Measurements from ENCODE around the gene JARID2.

JARID2 gene

GRCh38 chr6:15560713-15561112 lies 314.8 kb downstream of the JARID2 start:
- H3K36me3 ChIP-seq (ENCODE audit: control insufficient read depth in 5 of 5, insufficient read depth in 5 of 5, low read length in 5 of 5) = no peaks in the 10 kb centered on the region
- H3K9me3 ChIP-seq (ENCODE audit: control insufficient read depth in 5 of 5, low read length in 5 of 5) = no peaks in the 10 kb centered on the region
- H3K27ac ChIP-seq (ENCODE audit: low read depth, low read length) = no peak overlapping the region
- no peak overlapping the region for H3K4me3 ChIP-seq (ENCODE audit: low read depth in 1 of 5, low read length in 5 of 5)
- no peak overlapping the region for H3K9ac ChIP-seq (ENCODE audit: low read length in 5 of 5)
- H3K4me1 ChIP-seq (ENCODE audit: control insufficient read depth in 5 of 5, insufficient read depth in 5 of 5, low read length in 5 of 5) = peaks cover 0 to 3% (median 3%) of the 10 kb centered on the region in 5 donors
- no peaks in the 10 kb centered on the region for H3K27me3 ChIP-seq (ENCODE audit: control insufficient read depth in 5 of 5, insufficient read depth in 4 of 5, low read length in 5 of 5)

GRCh38 chr6:15561447-15562199 lies 315.8 kb downstream of the JARID2 start:
- Histone ChIP-seq H3K4me3 (ENCODE audit: low read depth in 1 of 5, low read length in 5 of 5) (no peak overlapping the region), H3K9ac (ENCODE audit: low read length in 5 of 5) (no peak overlapping the region), H3K36me3 (ENCODE audit: control insufficient read depth in 5 of 5, insufficient read depth in 5 of 5, low read length in 5 of 5) (no peaks in the 10 kb centered on the region), H3K4me1 (ENCODE audit: control insufficient read depth in 5 of 5, insufficient read depth in 5 of 5, low read length in 5 of 5) (no peaks in the 10 kb centered on the region), H3K27ac (ENCODE audit: low read depth, low read length) (no peak overlapping the region), H3K27me3 (ENCODE audit: control insufficient read depth in 5 of 5, insufficient read depth in 4 of 5, low read length in 5 of 5) (no peaks in the 10 kb centered on the region), H3K9me3 (ENCODE audit: control insufficient read depth in 5 of 5, low read length in 5 of 5) (no peaks in the 10 kb centered on the region)

- H3K36me3 ChIP-seq (ENCODE audit: control insufficient read depth in 5 of 5, insufficient read depth in 5 of 5, low read length in 5 of 5) = no peaks in the 10 kb centered on the region
- no peaks in the 10 kb centered on the region for H3K4me1 ChIP-seq (ENCODE audit: control insufficient read depth in 5 of 5, insufficient read depth in 5 of 5, low read length in 5 of 5)
- no peak overlapping the region for H3K9ac ChIP-seq (ENCODE audit: low read length in 5 of 5)
- no peaks in the 10 kb centered on the region for H3K27me3 ChIP-seq (ENCODE audit: control insufficient read depth in 5 of 5, insufficient read depth in 4 of 5, low read length in 5 of 5)
- H3K27ac ChIP-seq (ENCODE audit: low read depth, low read length) = no peak overlapping the region
- H3K4me3 ChIP-seq (ENCODE audit: low read depth in 1 of 5, low read length in 5 of 5) = no peak overlapping the region
- H3K9me3 ChIP-seq (ENCODE audit: control insufficient read depth in 5 of 5, low read length in 5 of 5) = no peaks in the 10 kb centered on the region
Measured at GRCh38 chr6:15562977-15563376, 317.1 kb downstream of the JARID2 start.

- no peaks in the 10 kb centered on the region for H3K36me3 ChIP-seq (ENCODE audit: control insufficient read depth in 5 of 5, insufficient read depth in 5 of 5, low read length in 5 of 5)
- no peak overlapping the region for H3K27ac ChIP-seq (ENCODE audit: low read depth, low read length)
- H3K27me3 ChIP-seq (ENCODE audit: control insufficient read depth in 5 of 5, insufficient read depth in 4 of 5, low read length in 5 of 5) = no peaks in the 10 kb centered on the region
- H3K4me3 ChIP-seq (ENCODE audit: low read depth in 1 of 5, low read length in 5 of 5) = no peak overlapping the region
- no peaks in the 10 kb centered on the region for H3K4me1 ChIP-seq (ENCODE audit: control insufficient read depth in 5 of 5, insufficient read depth in 5 of 5, low read length in 5 of 5)
- peaks cover 0 to 5% (median 0%) of the 10 kb centered on the region in 5 donors for H3K9me3 ChIP-seq (ENCODE audit: control insufficient read depth in 5 of 5, low read length in 5 of 5)
- H3K9ac ChIP-seq (ENCODE audit: low read length in 5 of 5) = no peak overlapping the region
Measured at GRCh38 chr6:15569035-15569995, 323.4 kb downstream of the JARID2 start.

- Histone ChIP-seq H3K4me3 (ENCODE audit: low read depth in 1 of 5, low read length in 5 of 5) (no peak overlapping the region), H3K27me3 (ENCODE audit: control insufficient read depth in 5 of 5, insufficient read depth in 4 of 5, low read length in 5 of 5) (no peaks in the 10 kb centered on the region), H3K9ac (ENCODE audit: low read length in 5 of 5) (no peak overlapping the region), H3K36me3 (ENCODE audit: control insufficient read depth in 5 of 5, insufficient read depth in 5 of 5, low read length in 5 of 5) (no peaks in the 10 kb centered on the region), H3K4me1 (ENCODE audit: control insufficient read depth in 5 of 5, insufficient read depth in 5 of 5, low read length in 5 of 5) (no peaks in the 10 kb centered on the region), H3K27ac (ENCODE audit: low read depth, low read length) (no peak overlapping the region), H3K9me3 (ENCODE audit: control insufficient read depth in 5 of 5, low read length in 5 of 5) (peaks cover 0 to 5% (median 0%) of the 10 kb centered on the region in 5 donors)
Measured at GRCh38 chr6:15570171-15570570, 324.3 kb downstream of the JARID2 start.
